K562 (cell line): ENCODE data around the gene MCM7. TPM values are rescaled to one million over a fixed set of nuclear protein-coding genes. Genes with fewer than 3 reads are reported as not detected.
A peak's percentile ranks its signal among the peaks of the same experiment; 100 is the strongest.

Experiments used
- CHD1 ChIP-seq: fragments of 200-600 bp; sonication (generic); IDR thresholded peaks from one replicate; pipeline ENCODE4 v1.6.1; 2012; ENCODE audit warnings: mild to moderate bottlenecking, moderate library complexity, low read length, inconsistent platforms
- EP400 ChIP-seq: fragments of 450-650 bp; IDR thresholded peaks from 2 replicates; pipeline ENCODE4 v1.6.1; 2017; ENCODE audit warnings: antibody characterized with exemption, mild to moderate bottlenecking, moderate library complexity
- FOXK1 ChIP-seq: sonication (generic); formaldehyde crosslinking; IDR thresholded peaks from 2 replicates; pipeline ENCODE4 v1.8.0; 2022; ENCODE audit warnings: missing genetic modification reagents, mild to moderate bottlenecking, borderline replicate concordance
- KLF6 ChIP-seq: fragments of 250-450 bp; sonication (Bioruptor Pico); IDR thresholded peaks from 2 replicates; pipeline ENCODE4 v1.4.0; 2020; ENCODE audit warnings: mild to moderate bottlenecking, moderate library complexity, borderline replicate concordance
- MED1 ChIP-seq: sonication (generic); formaldehyde crosslinking; IDR thresholded peaks from 2 replicates; pipeline ENCODE4 v1.8.1; 2023; ENCODE audit warnings: missing genetic modification reagents, borderline replicate concordance
- NCOA6 ChIP-seq: fragments of 450-650 bp; IDR thresholded peaks from 2 replicates; pipeline ENCODE4 v1.6.1; 2017; ENCODE audit warnings: mild to moderate bottlenecking
- NRF1 ChIP-seq, 2 experiments: fragments of 450-650 bp; IDR thresholded peaks in 1 of 2; conservative IDR thresholded peaks in 1 of 2; 2 replicates each; pipeline ENCODE4 v1.6.1; 2014; ENCODE audit warnings: mild to moderate bottlenecking in 2 of 2
- RBM14 ChIP-seq: fragments of 200-400 bp; formaldehyde crosslinking; IDR thresholded peaks from 2 replicates; pipeline ENCODE4 v1.6.1; 2018; ENCODE audit warnings: low read depth, mild to moderate bottlenecking, low read length, moderate library complexity, borderline replicate concordance; ENCODE audit not compliant: insufficient read depth
- SRF ChIP-seq, 2 experiments: fragments of 250-450, 450-650 bp in 1 of 2; sonication (Bioruptor Pico) in 1 of 2; sonication (generic) in 1 of 2; formaldehyde crosslinking; IDR thresholded peaks; 2 replicates each; pipeline versions ENCODE4 v1.5.0 to v1.5.1; 2020 to 2022; ENCODE audit warnings: mild to moderate bottlenecking in 1 of 2, missing genetic modification reagents in 1 of 2
- ZNF124 ChIP-seq: sonication (generic); formaldehyde crosslinking; IDR thresholded peaks from 2 replicates; pipeline ENCODE4 v1.8.1; 2022; ENCODE audit warnings: missing genetic modification reagents
- polyA plus RNA-seq, 8 experiments: library from polyadenylated mRNA; depleted of rRNA in 4 of 8; stranded (reverse) in 5 of 8; unstranded in 3 of 8; fragments of >200 nt; fragmentation: Nextera tagmentation in 2 of 8; fragmentation: Illumina TruSeq in 1 of 8; extraction: Ambion mirVana in 2 of 8; extraction: Trizol in 1 of 8; gene quantifications; 2 replicates each; pipeline versions ENCODE4 v1.2.1 to v1.2.3, GENCODE V29; 2011 to 2014; ENCODE audit warnings: inconsistent platforms in 1 of 8, missing spikeins in 1 of 8
- total RNA-seq, 7 experiments: library from RNA; depleted of rRNA in 6 of 7; stranded (reverse); fragments of >200 nt in 6 of 7; fragmentation: Illumina TruSeq in 2 of 7; extraction: Trizol in 2 of 7; gene quantifications; 2 replicates each; pipeline versions ENCODE4 v1.2.1 to v1.2.3, GENCODE V29; 2011 to 2021; ENCODE audit warnings: low replicate concordance in 1 of 7
- TF ChIP-seq, protein P1 (sequence below), 2 experiments: fragments of 450-650 bp in 1 of 2; IDR thresholded peaks; 2 replicates each; pipeline ENCODE4 v1.6.1; 2011 to 2017; ENCODE audit warnings: low read depth in 2 of 2, antibody characterized with exemption in 1 of 2, borderline replicate concordance in 1 of 2, low read length in 1 of 2, mild to moderate bottlenecking in 1 of 2, mixed read lengths in 1 of 2; ENCODE audit not compliant: control insufficient read depth in 1 of 2
- TF ChIP-seq, protein P2 (sequence below): fragments of 250-450 bp; sonication (Bioruptor Pico); IDR thresholded peaks from 2 replicates; pipeline ENCODE4 v1.4.0; 2020; ENCODE audit warnings: mild to moderate bottlenecking
- TF ChIP-seq, protein P3 (sequence below): fragments of 450-650 bp; IDR thresholded peaks from 2 replicates; pipeline ENCODE4 v1.6.1; 2017; ENCODE audit warnings: antibody characterized with exemption, mild to moderate bottlenecking
- TF ChIP-seq, protein P4 (sequence below): sonication (generic); formaldehyde crosslinking; IDR thresholded peaks from 2 replicates; pipeline ENCODE4 v1.9.0; 2022; ENCODE audit warnings: mild to moderate bottlenecking, missing genetic modification reagents

MCM7 gene
- total and polyA plus RNA-seq, 9 of the 15 experiments (the other 6 are each of a cell fraction or from before 2014, with no cell fraction given) = 329 to 856 (median 437) TPM

DNA sequence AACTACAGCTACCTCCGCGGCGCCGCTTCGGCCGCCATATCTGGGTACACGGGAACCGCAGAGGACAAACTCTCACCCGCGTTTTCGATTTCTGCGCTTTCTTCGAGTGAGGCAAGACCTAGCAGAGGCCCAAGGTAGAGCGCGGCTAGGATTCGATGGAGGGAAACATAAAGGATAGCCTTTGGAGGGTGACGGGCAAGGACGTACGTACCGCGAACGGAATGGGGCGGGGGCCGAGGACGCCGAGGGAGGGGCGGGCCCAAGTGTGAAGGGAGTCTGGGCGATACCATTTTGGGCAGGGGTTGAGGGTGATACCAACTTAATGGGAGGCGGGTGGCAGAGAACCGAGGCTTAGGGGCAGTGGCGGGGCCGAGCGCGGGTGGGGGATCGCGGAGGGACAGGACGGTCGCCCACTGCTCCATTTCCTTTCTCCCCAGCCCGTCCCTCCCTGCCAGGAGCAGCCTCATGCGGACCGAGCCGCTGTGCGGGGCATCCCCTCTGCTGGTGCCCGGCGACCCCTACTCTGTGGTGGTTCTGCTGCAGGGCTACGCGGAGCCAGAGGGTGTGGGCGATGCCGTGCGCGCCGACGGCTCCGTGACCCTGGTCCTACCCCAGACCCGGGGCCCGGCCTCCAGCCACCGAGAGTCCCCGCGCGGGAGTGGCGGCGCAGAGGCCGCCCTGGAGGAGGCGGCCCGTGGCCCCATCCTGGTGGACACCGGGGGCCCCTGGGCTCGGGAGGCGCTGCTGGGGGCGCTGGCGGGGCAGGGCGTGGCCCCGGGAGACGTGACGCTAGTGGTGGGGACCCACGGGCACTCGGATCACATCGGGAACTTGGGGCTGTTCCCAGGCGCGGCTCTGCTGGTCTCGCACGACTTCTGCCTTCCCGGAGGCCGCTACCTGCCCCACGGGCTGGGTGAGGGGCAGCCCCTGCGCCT, 26.0 kb upstream of the MCM7 start, which contains the start of gene MBLAC1 (continued):
- TF ChIP-seq SRF (CRISPR knock-in tag; IDR thresholded peaks at IDR 0.05) (peak in 1 of 2 experiments; percentile 71; a peak in 1 of 4 replicates), ZNF124 (CRISPR knock-in tag) (no peak), NRF1 (conservative IDR thresholded peaks at IDR 0.05 in 1 of 2, IDR thresholded peaks at IDR 0.05 in 1 of 2) (peak; percentile 38 to 46; a peak in 2 of 4 replicates), KLF6 (CRISPR knock-in tag) (0 out of 2 replicates have a peak, but pooled peaks have one; percentile 73), NCOA6 (no peak), MED1 (no peak), EP400 (peak; percentile 95), FOXK1 (CRISPR knock-in tag) (no peak), RBM14 (no peak), CHD1 (peak; percentile 11)
- TF ChIP-seq, protein P1, sequence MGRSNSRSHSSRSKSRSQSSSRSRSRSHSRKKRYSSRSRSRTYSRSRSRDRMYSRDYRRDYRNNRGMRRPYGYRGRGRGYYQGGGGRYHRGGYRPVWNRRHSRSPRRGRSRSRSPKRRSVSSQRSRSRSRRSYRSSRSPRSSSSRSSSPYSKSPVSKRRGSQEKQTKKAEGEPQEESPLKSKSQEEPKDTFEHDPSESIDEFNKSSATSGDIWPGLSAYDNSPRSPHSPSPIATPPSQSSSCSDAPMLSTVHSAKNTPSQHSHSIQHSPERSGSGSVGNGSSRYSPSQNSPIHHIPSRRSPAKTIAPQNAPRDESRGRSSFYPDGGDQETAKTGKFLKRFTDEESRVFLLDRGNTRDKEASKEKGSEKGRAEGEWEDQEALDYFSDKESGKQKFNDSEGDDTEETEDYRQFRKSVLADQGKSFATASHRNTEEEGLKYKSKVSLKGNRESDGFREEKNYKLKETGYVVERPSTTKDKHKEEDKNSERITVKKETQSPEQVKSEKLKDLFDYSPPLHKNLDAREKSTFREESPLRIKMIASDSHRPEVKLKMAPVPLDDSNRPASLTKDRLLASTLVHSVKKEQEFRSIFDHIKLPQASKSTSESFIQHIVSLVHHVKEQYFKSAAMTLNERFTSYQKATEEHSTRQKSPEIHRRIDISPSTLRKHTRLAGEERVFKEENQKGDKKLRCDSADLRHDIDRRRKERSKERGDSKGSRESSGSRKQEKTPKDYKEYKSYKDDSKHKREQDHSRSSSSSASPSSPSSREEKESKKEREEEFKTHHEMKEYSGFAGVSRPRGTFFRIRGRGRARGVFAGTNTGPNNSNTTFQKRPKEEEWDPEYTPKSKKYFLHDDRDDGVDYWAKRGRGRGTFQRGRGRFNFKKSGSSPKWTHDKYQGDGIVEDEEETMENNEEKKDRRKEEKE (IDR thresholded peaks at IDR 0.05; ENCODE audit: borderline replicate concordance in 1 of 2, control insufficient read depth in 1 of 2, low read depth in 2 of 2, low read length in 1 of 2) = peak in 1 of 2 experiments; percentile 91; a peak in 2 of 4 replicates
- TF ChIP-seq, protein P2, sequence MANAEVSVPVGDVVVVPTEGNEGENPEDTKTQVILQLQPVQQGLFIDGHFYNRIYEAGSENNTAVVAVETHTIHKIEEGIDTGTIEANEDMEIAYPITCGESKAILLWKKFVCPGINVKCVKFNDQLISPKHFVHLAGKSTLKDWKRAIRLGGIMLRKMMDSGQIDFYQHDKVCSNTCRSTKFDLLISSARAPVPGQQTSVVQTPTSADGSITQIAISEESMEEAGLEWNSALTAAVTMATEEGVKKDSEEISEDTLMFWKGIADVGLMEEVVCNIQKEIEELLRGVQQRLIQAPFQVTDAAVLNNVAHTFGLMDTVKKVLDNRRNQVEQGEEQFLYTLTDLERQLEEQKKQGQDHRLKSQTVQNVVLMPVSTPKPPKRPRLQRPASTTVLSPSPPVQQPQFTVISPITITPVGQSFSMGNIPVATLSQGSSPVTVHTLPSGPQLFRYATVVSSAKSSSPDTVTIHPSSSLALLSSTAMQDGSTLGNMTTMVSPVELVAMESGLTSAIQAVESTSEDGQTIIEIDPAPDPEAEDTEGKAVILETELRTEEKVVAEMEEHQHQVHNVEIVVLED (CRISPR knock-in tag) = peak; percentile 88
- TF ChIP-seq, protein P3, sequence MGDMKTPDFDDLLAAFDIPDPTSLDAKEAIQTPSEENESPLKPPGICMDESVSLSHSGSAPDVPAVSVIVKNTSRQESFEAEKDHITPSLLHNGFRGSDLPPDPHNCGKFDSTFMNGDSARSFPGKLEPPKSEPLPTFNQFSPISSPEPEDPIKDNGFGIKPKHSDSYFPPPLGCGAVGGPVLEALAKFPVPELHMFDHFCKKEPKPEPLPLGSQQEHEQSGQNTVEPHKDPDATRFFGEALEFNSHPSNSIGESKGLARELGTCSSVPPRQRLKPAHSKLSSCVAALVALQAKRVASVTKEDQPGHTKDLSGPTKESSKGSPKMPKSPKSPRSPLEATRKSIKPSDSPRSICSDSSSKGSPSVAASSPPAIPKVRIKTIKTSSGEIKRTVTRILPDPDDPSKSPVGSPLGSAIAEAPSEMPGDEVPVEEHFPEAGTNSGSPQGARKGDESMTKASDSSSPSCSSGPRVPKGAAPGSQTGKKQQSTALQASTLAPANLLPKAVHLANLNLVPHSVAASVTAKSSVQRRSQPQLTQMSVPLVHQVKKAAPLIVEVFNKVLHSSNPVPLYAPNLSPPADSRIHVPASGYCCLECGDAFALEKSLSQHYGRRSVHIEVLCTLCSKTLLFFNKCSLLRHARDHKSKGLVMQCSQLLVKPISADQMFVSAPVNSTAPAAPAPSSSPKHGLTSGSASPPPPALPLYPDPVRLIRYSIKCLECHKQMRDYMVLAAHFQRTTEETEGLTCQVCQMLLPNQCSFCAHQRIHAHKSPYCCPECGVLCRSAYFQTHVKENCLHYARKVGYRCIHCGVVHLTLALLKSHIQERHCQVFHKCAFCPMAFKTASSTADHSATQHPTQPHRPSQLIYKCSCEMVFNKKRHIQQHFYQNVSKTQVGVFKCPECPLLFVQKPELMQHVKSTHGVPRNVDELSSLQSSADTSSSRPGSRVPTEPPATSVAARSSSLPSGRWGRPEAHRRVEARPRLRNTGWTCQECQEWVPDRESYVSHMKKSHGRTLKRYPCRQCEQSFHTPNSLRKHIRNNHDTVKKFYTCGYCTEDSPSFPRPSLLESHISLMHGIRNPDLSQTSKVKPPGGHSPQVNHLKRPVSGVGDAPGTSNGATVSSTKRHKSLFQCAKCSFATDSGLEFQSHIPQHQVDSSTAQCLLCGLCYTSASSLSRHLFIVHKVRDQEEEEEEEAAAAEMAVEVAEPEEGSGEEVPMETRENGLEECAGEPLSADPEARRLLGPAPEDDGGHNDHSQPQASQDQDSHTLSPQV = peak; percentile 78
- TF ChIP-seq, protein P4, sequence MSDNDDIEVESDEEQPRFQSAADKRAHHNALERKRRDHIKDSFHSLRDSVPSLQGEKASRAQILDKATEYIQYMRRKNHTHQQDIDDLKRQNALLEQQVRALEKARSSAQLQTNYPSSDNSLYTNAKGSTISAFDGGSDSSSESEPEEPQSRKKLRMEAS = no peak; the same call in 1 of the 2 replicates
